ENCODE measurements around the gene DAB2IP.

GRCh38 chr9:121768416-121769015 lies 117.1 kb downstream of the DAB2IP start:
- TF ChIP-seq CTCF (IDR thresholded peaks at IDR 0.05; ENCODE audit: low read depth, low read length) (no peak), EZH2phosphoT487 (IDR thresholded peaks at IDR 0.05; ENCODE audit: low read depth) (no peak)

Measured in OCI-LY3 (cell line).